Psoas muscle (tissue), 8 donors: Measurements from ENCODE around the gene RABEP2. TPM values are rescaled to one million over a fixed set of nuclear protein-coding genes. Genes with fewer than 3 reads are reported as not detected.
A peak's percentile ranks its signal among the peaks of the same experiment; 100 is the strongest.

Experiments
- ATAC-seq, 4 donors: fragments of 200-7000 bp; cut with Tn5 transposase; one replicate each; pipeline ENCODE4 v1.9.1; 2020; ENCODE audit warnings: moderate library complexity in 3 of 4, mild to moderate bottlenecking in 2 of 4
- DNase-seq, 2 donors: peaks; one replicate each; pipeline ENCODE4 v3.0.0-alpha.2; 2020
- H3K27ac ChIP-seq: fragments of 200-600 bp; one replicate; pipeline ENCODE4 v1.8.0; 2022
- H3K27me3 ChIP-seq, 3 donors: fragments of 200-600 bp in 1 of 3; one replicate each; pipeline versions ENCODE4 v1.6.1 to v1.8.0; 2013 to 2022; ENCODE audit warnings: low read length in 2 of 3, mild to moderate bottlenecking in 2 of 3, moderate library complexity in 1 of 3; ENCODE audit not compliant: insufficient read depth in 3 of 3
- H3K36me3 ChIP-seq, 2 donors: fragments of 200-600 bp in 1 of 2; one replicate each; pipeline versions ENCODE4 v1.6.1 to v1.8.0; 2013 to 2022; ENCODE audit warnings: low read depth in 1 of 2, mild to moderate bottlenecking in 1 of 2, moderate library complexity in 1 of 2; ENCODE audit not compliant: insufficient read depth in 1 of 2
- H3K4me1 ChIP-seq: fragments of 200-600 bp; one replicate; pipeline ENCODE4 v1.8.0; 2022
- H3K4me3 ChIP-seq: fragments of 200-600 bp; one replicate; pipeline ENCODE4 v1.8.0; 2022; ENCODE audit warnings: mild to moderate bottlenecking
- H3K9me3 ChIP-seq: fragments of 200-600 bp; one replicate; pipeline ENCODE4 v1.8.0; 2022
- CTCF ChIP-seq: fragments of 200-600 bp; IDR thresholded peaks from one replicate; pipeline ENCODE4 v1.8.0; 2022; ENCODE audit warnings: antibody characterized with exemption
- WGBS, 3 donors: extraction: QIAGEN DNeasy Blood & Tissue Kit; methylation state at CpG; one replicate each; pipeline versions ENCODE4 v1.1.6 to v1.1.7; 2013; 5-methylcytosine and 5-hydroxymethylcytosine counted together
- intact Hi-C, 2 donors: fragments of 100-400 bp; cut with DNase I; formaldehyde crosslinking; loops; one replicate each; pipeline versions ENCODE4 v1.11.0 to v1.14.2; 2022
- polyA plus RNA-seq, 3 donors: library from polyadenylated mRNA; stranded (reverse); fragments of 200-250 nt; gene quantifications; one replicate each; pipeline ENCODE4 v1.2.3, GENCODE V29; 2013
- total RNA-seq, 4 donors: library from RNA; stranded (reverse); fragmentation: NEBNext Ultra II Directional in 2 of 4; extraction: Animal tissue kit (Norgen Biotek cat#: 25700) in 2 of 4; gene quantifications; one replicate each; pipeline versions ENCODE4 v1.2.1 to v1.2.4, GENCODE V29; 2021 to 2023
- donor health status: healthy with polysubstance abuse.
- donor health status: DM: no; HTN: no; CAD: no; lungs with moderate emphysema.
- donor health status: Bipolar disorder and iron deficiency.
- donor health status: healthy.
- donor health status: DM: yes; HTN: yes; CAD: no.
- donor health status: DM: no; HTN: no; CAD: no.
- donor health status: DM: no; HTN: no; CAD: no.
- donor health status: DM: yes; HTN: yes; CAD: no.

RABEP2 gene
- total and polyA plus RNA-seq, 7 donors = 3.1 to 22.8 (median 6.2) TPM

- WGBS, 3 donors = 84 to 88% (median 88%) methylated on average over 13 of the region's 13 CpGs
- intact Hi-C loops = no loop called here
- no peaks in the 10 kb centered on the region for H3K27me3 ChIP-seq
- peaks cover 10% of the 10 kb centered on the region for H3K4me1 ChIP-seq
- DNase-seq (no peak), ATAC-seq (no peak)
- H3K4me3 ChIP-seq = no peak overlapping the region
- no peak for TF ChIP-seq CTCF
- no peaks in the 10 kb centered on the region for H3K9me3 ChIP-seq
- H3K36me3 ChIP-seq = peaks cover 0 to 60% of the 10 kb centered on the region in 2 donors
- H3K27ac ChIP-seq = no peak overlapping the region
Measured at GRCh38 chr16:28867241-28867640, 57.8 kb downstream of the RABEP2 start.

GRCh38 chr16:28866454-28866804 lies 58.6 kb downstream of the RABEP2 start:
- ATAC-seq = no peak
- TF ChIP-seq CTCF = no peak

GRCh38 chr16:28865722-28866453 lies 59.1 kb downstream of the RABEP2 start:
- Histone ChIP-seq H3K27ac (no peak overlapping the region), H3K27me3 (no peaks in the 10 kb centered on the region), H3K36me3 (peaks cover 0 to 47% of the 10 kb centered on the region in 2 donors), H3K4me1 (peaks cover 10% of the 10 kb centered on the region), H3K4me3 (no peak overlapping the region), H3K9me3 (no peaks in the 10 kb centered on the region)
- TF ChIP-seq CTCF = no peak
- ATAC-seq (no peak), DNase-seq (no peak)
- intact Hi-C loops = no loop called here
- WGBS, 3 donors = 60 to 70% (median 64%) methylated on average over 20 to 32 of the region's 32 CpGs

More at GRCh38 chr16:28866454-28866804, 58.6 kb downstream of the RABEP2 start:
- intact Hi-C loops = no loop called here
- peaks cover 10% of the 10 kb centered on the region for H3K4me1 ChIP-seq
- no peak for DNase-seq
- peaks cover 0 to 52% of the 10 kb centered on the region in 2 donors for H3K36me3 ChIP-seq
- no peak overlapping the region for H3K27ac ChIP-seq
- WGBS, 3 donors = 72 to 78% (median 74%) methylated on average over 17 of the region's 17 CpGs
- H3K27me3 ChIP-seq = no peaks in the 10 kb centered on the region
- H3K4me3 ChIP-seq = no peak overlapping the region
- no peaks in the 10 kb centered on the region for H3K9me3 ChIP-seq

- H3K9me3 ChIP-seq = no peaks in the 10 kb centered on the region
- ATAC-seq (no peak), DNase-seq (no peak)
- H3K4me3 ChIP-seq = peak overlapping the region; percentile 95
- WGBS, 3 donors = 79 to 87% (median 80%) methylated on average over 12 of the region's 12 CpGs
- H3K27me3 ChIP-seq = no peaks in the 10 kb centered on the region
- peaks cover 10% of the 10 kb centered on the region for H3K4me1 ChIP-seq
- peaks cover 0 to 39% of the 10 kb centered on the region in 2 donors for H3K36me3 ChIP-seq
- H3K27ac ChIP-seq = peak overlapping the region; percentile 98
- intact Hi-C loops = no loop called here
- no peak for TF ChIP-seq CTCF
Measured at GRCh38 chr16:28865001-28865688, 59.9 kb downstream of the RABEP2 start.
